Activated CD4-positive, alpha-beta T cell treated with anti-CD3 and anti-CD28 coated beads for 36 hours (primary cell): ENCODE results near the gene WDHD1. TPM values are rescaled to one million over a fixed set of nuclear protein-coding genes. Genes with fewer than 3 reads are reported as not detected.
"Not testable (repeated sequence)": the region's sequence is repeated elsewhere in the genome, so short reads cannot be mapped to it uniquely, and the experiment has no call there.

Source experiments
- ATAC-seq: fragments of 200-7000 bp; cut with Tn5 transposase; one replicate; pipeline ENCODE4 v1.10.0; 2021; ENCODE audit warnings: mild to moderate bottlenecking, moderate library complexity
- CTCF ChIA-PET: fragments of 350-600 bp; sonication (Branson Sonifier 250); formaldehyde crosslinking; loops from one replicate; lab custom pipeline; 2021; ENCODE audit warnings: antibody characterized with exemption; lab: Charles Lee
- POLR2A ChIA-PET: fragments of 350-600 bp; sonication (Branson Sonifier 250); formaldehyde crosslinking; loops from one replicate; lab custom pipeline; 2021; ENCODE audit warnings: antibody characterized with exemption, inconsistent platforms; lab: Charles Lee
- DNase-seq: peaks from one replicate; pipeline ENCODE4 v3.0.0-alpha.2; 2020
- H3K27ac Mint-ChIP-seq: one replicate; pipeline ENCODE4 v1.8.0; 2021; ENCODE audit warnings: mixed read lengths
- H3K27me3 Mint-ChIP-seq: one replicate; pipeline ENCODE4 v1.8.0; 2021; ENCODE audit warnings: mixed read lengths
- H3K36me3 Mint-ChIP-seq: one replicate; pipeline ENCODE4 v1.8.0; 2021; ENCODE audit warnings: low read depth, mixed read lengths
- H3K4me1 Mint-ChIP-seq: one replicate; pipeline ENCODE4 v1.8.0; 2021; ENCODE audit warnings: mixed read lengths
- H3K4me3 Mint-ChIP-seq: one replicate; pipeline ENCODE4 v1.8.0; 2021; ENCODE audit warnings: mild to moderate bottlenecking, moderate library complexity, mixed read lengths
- H3K9me3 Mint-ChIP-seq: one replicate; pipeline ENCODE4 v1.8.0; 2021; ENCODE audit warnings: low read depth, mixed read lengths
- intact Hi-C, 2 experiments: fragments of 100-400 bp; cut with DNase I in 1 of 2; cut with micrococcal nuclease in 1 of 2; formaldehyde crosslinking; loops; one replicate each; pipeline versions ENCODE4 v1.14.2 to v1.15.1; 2022 to 2024; cut with DNase I, micrococcal nuclease
- total RNA-seq, 2 experiments: library from RNA; stranded (reverse); gene quantifications; one replicate each; pipeline ENCODE4 v1.2.3, GENCODE V29; 2021

WDHD1 gene
- total RNA-seq, 2 experiments from 2014 or later: 64.4 to 71.1 TPM

DNA sequence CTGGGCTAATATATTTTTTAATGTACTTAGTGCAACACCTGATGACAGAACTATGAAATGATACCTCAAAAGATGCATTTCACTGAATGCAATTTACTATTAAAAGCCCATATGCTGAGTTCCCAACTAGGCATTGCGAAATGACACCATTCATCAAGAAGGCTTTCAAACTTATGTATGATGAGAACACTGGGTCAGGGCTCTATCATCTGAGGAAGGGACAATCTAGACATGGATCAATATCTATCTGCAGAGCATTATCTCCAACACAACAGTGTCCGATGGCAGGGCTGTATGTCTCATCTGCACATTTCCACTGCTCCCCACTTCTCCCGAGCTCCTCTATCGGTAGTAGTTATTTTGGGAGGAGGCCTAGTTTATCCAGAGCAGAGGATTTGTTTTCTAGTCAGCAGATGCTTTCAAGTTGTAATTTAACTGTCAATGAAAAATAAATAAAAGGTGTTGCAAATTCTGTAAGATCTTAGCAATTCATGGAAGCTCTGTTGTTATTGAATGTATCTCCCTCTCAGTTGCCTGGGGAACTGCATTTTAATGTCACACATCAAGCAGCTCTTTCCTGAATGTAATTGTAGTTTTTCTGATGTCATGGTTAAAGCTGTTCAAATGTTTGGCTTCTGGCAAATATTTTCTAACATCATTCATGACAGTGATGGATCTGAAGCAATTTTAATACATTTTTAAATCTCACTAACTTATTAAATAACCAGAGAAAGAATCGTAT is 116.9 kb downstream of the WDHD1 start:
- intact Hi-C loops: loop anchor here in 1 of 2 experiments (10.0 kb wide), 1 partner anchor 145 kb away; the partner anchor contains the start of gene MAPK1IP1L
- ChIA-PET CTCF (interaction anchor here (1.4 kb wide), 1 partner anchor 11 kb away, joined by 6 read pairs; no protein-coding TSS in a partner anchor), POLR2A (interaction anchor here (0.6 kb wide), 1 partner anchor 12 kb away, joined by 3 read pairs; no protein-coding TSS in a partner anchor)
- H3K27ac Mint-ChIP-seq: no peak overlapping the region
- peaks cover 12% of the 10 kb centered on the region for H3K4me1 Mint-ChIP-seq
- no peak for DNase-seq
- no peaks in the 10 kb centered on the region for H3K9me3 Mint-ChIP-seq
- no peaks in the 10 kb centered on the region for H3K27me3 Mint-ChIP-seq
- no peak overlapping the region for H3K4me3 Mint-ChIP-seq
- no peak for ATAC-seq
- no peaks in the 10 kb centered on the region for H3K36me3 Mint-ChIP-seq

DNA sequence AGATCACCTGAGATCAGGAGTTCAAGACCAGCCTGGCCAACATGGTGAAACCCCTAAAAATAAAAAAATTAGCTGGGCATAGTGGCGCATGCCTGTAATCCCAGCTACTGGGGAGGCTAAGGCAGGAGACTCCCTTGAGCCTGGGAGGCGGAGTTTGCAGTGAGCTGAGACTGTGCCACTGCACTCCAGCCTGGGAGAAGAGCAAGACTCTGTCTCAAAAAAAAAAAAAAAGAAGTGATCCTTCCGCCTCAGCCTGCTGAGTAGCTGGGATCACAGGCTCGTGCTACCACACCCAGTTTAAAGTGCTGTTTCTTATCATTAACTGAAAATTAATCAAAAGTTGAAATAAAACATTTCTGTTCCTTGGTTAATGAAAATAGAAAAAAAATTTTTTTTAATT is 117.9 kb downstream of the WDHD1 start:
- H3K9me3 Mint-ChIP-seq, POLR2A ChIA-PET, DNase-seq, H3K4me3 Mint-ChIP-seq, H3K27me3 Mint-ChIP-seq, H3K27ac Mint-ChIP-seq, H3K36me3 Mint-ChIP-seq, ATAC-seq: not testable (repeated sequence)
- intact Hi-C loops: loop anchor here in 1 of 2 experiments (10.0 kb wide), 1 partner anchor 146 kb away; the partner anchor contains the start of gene MAPK1IP1L
- H3K4me1 Mint-ChIP-seq: peaks cover 12% of the 10 kb centered on the region
- CTCF ChIA-PET: interaction anchor here (1.4 kb wide), 1 partner anchor 10 kb away, joined by 6 read pairs; no protein-coding TSS in a partner anchor

- DNase-seq (no peak), ATAC-seq (peak; percentile 75)
- H3K27ac Mint-ChIP-seq: peak overlapping the region; percentile 48
- CTCF ChIA-PET: interaction anchor here (1.4 kb wide), 1 partner anchor 11 kb away, joined by 5 read pairs; no protein-coding TSS in a partner anchor
- no peaks in the 10 kb centered on the region for H3K9me3 Mint-ChIP-seq
- POLR2A ChIA-PET: no interaction called here
- peaks cover 13% of the 10 kb centered on the region for H3K4me1 Mint-ChIP-seq
- no peaks in the 10 kb centered on the region for H3K27me3 Mint-ChIP-seq
- no peaks in the 10 kb centered on the region for H3K36me3 Mint-ChIP-seq
- peak overlapping the region; percentile 27 for H3K4me3 Mint-ChIP-seq
- intact Hi-C loops: loop anchor here in 1 of 2 experiments (10.0 kb wide), 1 partner anchor 147 kb away; the partner anchor contains the start of gene MAPK1IP1L
These were observed 118.7 kb downstream of the WDHD1 start for GRCh38 chr14:54908190-54908589.

GRCh38 chr14:54906075-54906474 is 120.8 kb downstream of the WDHD1 start:
- intact Hi-C loops: loop anchor here in 1 of 2 experiments (10.0 kb wide), 1 partner anchor 149 kb away; the partner anchor contains the start of gene MAPK1IP1L
- Mint-ChIP-seq H3K36me3 (no peaks in the 10 kb centered on the region), H3K27me3 (no peaks in the 10 kb centered on the region), H3K9me3 (no peaks in the 10 kb centered on the region), H3K27ac (peak overlapping the region; percentile 10), H3K4me1 (peaks cover 14% of the 10 kb centered on the region), H3K4me3 (no peak overlapping the region)
- CTCF ChIA-PET: interaction anchor here (0.6 kb wide), 1 partner anchor 57 kb away, joined by 3 read pairs; no protein-coding TSS in a partner anchor
- no peak for ATAC-seq
- POLR2A ChIA-PET: no interaction called here
- no peak for DNase-seq

DNA sequence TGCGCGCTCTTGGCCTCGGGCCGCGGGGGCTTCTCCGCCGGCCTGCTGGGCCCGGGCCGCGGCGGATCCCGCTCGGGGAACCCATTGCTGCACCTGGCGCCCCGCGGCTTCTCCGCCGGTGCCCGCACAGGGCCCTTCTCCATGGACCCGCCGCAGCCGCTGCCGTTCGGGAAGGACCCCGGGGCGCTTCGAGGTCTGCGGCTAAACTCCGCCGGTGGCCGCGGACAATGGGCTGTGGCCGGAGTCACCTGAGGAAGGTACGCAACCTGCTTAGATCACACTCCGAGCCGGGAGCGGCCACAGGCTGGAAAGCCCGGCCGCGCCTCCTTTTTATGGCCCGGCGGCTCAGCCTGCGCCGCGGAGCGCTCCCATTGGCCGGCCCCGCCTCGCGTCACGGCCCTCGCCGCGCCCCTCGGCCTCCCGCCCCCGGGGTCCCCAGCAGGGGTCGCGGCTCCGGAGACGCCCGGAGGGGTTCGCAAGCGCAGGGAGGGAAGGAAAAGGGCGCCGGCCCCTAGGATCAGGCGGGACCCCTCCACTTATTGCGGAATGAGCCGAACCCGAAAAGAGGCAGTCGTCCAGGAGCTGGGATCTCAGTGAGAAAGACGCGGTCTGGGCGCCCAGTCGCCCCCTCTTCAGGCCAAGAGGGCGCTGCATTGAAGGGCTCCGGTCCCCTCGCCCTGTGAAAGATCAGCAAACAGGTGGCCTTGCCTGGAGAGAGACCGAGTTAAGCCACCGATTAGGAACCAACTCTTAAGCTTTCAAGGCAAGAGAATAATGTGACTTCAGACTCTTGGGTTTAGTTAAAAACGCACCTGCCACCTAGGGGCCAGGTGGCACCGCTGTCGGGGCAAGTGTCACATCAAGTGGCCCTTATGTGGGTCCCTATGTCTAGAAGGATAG is 124.1 kb downstream of the WDHD1 start, which contains the start of gene GCH1:
TSS of gene GCH1 (minus strand) at position 306 of the 900 bp plus-strand sequence. CDS start at position 143, 163 bp downstream.
- POLR2A ChIA-PET: interaction anchor here (0.6 to 1.4 kb wide), 5 partner anchors 12 to 414 kb away, joined by 3 read pairs; no protein-coding TSS in a partner anchor
- no peaks in the 10 kb centered on the region for H3K27me3 Mint-ChIP-seq
- no peaks in the 10 kb centered on the region for H3K9me3 Mint-ChIP-seq
- CTCF ChIA-PET: interaction anchor here (0.7 to 5.6 kb wide), 9 partner anchors 9 to 418 kb away, joined by 3 to 42 read pairs (median 5); no protein-coding TSS in a partner anchor
- peak; percentile 80 for ATAC-seq
- peak within 1 kb of the TSS; percentile 88 for H3K4me3 Mint-ChIP-seq
- intact Hi-C loops: loop anchor here (1.0 to 10.0 kb wide), 11 partner anchors 20 to 460 kb away; partner anchors contain the start of genes MAPK1IP1L (in 2 of the 2), SOCS4 (in 2 of the 2), WDHD1 (in 2 of the 2) and CGRRF1 (in 1 of the 2)
- peaks cover 26% of the 10 kb centered on the region for H3K4me1 Mint-ChIP-seq
- DNase-seq: peak; percentile 81
- H3K36me3 Mint-ChIP-seq: peaks cover 9% of the 10 kb centered on the region
- H3K27ac Mint-ChIP-seq: peak within 1 kb of the TSS; percentile 90

DNA sequence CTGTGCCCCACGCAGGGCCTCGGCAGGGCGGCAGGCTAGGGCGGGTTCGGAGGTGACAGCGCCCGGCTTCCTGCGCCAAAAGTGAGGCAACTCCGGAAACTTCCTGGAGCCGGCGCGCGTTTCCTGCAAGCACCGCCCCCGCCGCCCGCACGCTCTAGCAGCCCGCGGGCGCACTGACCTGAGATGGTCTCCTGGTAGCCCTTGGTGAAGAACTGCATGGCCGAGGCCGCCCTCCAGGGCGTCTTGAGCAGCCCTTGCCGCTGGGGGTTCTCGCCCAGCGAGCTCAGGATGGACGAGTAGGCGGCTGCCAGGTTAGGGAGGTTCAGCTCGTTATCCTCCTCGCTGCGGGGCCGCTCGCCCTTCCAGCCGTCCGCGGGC is 124.8 kb downstream of the WDHD1 start:
- Mint-ChIP-seq H3K36me3 (peaks cover 12% of the 10 kb centered on the region), H3K4me3 (peak overlapping the region; percentile 88), H3K27ac (peak overlapping the region; percentile 90), H3K4me1 (peaks cover 26% of the 10 kb centered on the region), H3K27me3 (no peaks in the 10 kb centered on the region), H3K9me3 (no peaks in the 10 kb centered on the region)
- intact Hi-C loops: loop anchor here (1.0 to 10.0 kb wide), 11 partner anchors 20 to 460 kb away; partner anchors contain the start of genes MAPK1IP1L (in 2 of the 2), CGRRF1 (in 1 of the 2), CNIH1 (in 1 of the 2) and SOCS4 (in 1 of the 2)
- ATAC-seq (peak; percentile 65), DNase-seq (peak; percentile 90)
- POLR2A ChIA-PET: interaction anchor here (0.6 to 1.4 kb wide), 3 partner anchors 13 to 58 kb away, joined by 3 read pairs; no protein-coding TSS in a partner anchor
- CTCF ChIA-PET: interaction anchor here (0.7 to 5.6 kb wide), 6 partner anchors 9 to 418 kb away, joined by 3 to 42 read pairs (median 6); no protein-coding TSS in a partner anchor

GRCh38 chr14:54901380-54902142 is 125.3 kb downstream of the WDHD1 start:
- H3K4me1 Mint-ChIP-seq: peaks cover 24% of the 10 kb centered on the region
- H3K27ac Mint-ChIP-seq: peak overlapping the region; percentile 90
- ATAC-seq (no peak), DNase-seq (peak; percentile 38)
- H3K4me3 Mint-ChIP-seq: peak overlapping the region; percentile 88
- ChIA-PET CTCF (interaction anchor here (0.7 to 5.6 kb wide), 7 partner anchors 8 to 417 kb away, joined by 3 to 42 read pairs (median 5); no protein-coding TSS in a partner anchor), POLR2A (interaction anchor here (0.7 kb wide), 1 partner anchor 20 kb away, joined by 3 read pairs; no protein-coding TSS in a partner anchor)
- peaks cover 12% of the 10 kb centered on the region for H3K36me3 Mint-ChIP-seq
- intact Hi-C loops: loop anchor here (1.0 to 10.0 kb wide), 11 partner anchors 19 to 459 kb away; partner anchors contain the start of genes MAPK1IP1L (in 2 of the 2), CGRRF1 (in 1 of the 2), CNIH1 (in 1 of the 2) and SOCS4 (in 1 of the 2)
- H3K9me3 Mint-ChIP-seq: no peaks in the 10 kb centered on the region
- no peaks in the 10 kb centered on the region for H3K27me3 Mint-ChIP-seq

DNA sequence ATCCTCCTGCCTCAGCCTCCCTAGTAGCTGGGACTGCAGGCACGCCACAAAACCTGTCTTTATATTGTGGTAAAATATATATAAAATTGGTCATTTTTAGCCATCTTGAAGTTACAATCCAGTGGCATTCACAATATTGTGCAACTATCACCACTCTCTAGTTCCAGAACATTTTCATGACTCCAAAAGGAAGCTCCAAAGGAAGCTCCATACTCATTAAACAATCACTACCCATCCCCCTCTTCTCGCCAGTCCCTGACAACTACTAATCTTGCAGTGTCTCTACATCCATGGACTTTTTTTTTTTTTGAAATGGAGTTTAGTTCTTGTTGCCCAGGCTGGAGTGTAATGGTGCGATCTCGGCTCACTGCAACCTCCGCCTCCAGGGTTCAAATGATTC is 127.3 kb downstream of the WDHD1 start:
- ChIA-PET CTCF (interaction anchor here (1.4 to 5.6 kb wide), 4 partner anchors 10 to 126 kb away, joined by 5 to 42 read pairs (median 6); no protein-coding TSS in a partner anchor), POLR2A (interaction anchor here (0.6 kb wide), 1 partner anchor 22 kb away, joined by 3 read pairs; no protein-coding TSS in a partner anchor)
- intact Hi-C loops: no loop called here
- Mint-ChIP-seq H3K9me3 (no peaks in the 10 kb centered on the region), H3K27ac (no peak overlapping the region), H3K4me3 (peak overlapping the region; percentile 7), H3K36me3 (peaks cover 12% of the 10 kb centered on the region), H3K27me3 (no peaks in the 10 kb centered on the region), H3K4me1 (peaks cover 39% of the 10 kb centered on the region)
- ATAC-seq (no peak), DNase-seq (no peak)

GRCh38 chr14:54897809-54898555 is 128.9 kb downstream of the WDHD1 start:
- H3K27me3 Mint-ChIP-seq, DNase-seq, H3K9me3 Mint-ChIP-seq, H3K27ac Mint-ChIP-seq, ATAC-seq, intact Hi-C loops, H3K4me3 Mint-ChIP-seq: not testable (repeated sequence)
- CTCF ChIA-PET: interaction anchor here (0.8 to 5.6 kb wide), 4 partner anchors 10 to 84 kb away, joined by 3 to 42 read pairs (median 4); no protein-coding TSS in a partner anchor
- Mint-ChIP-seq H3K36me3 (peaks cover 12% of the 10 kb centered on the region), H3K4me1 (peaks cover 50% of the 10 kb centered on the region)
- POLR2A ChIA-PET: interaction anchor here (0.7 kb wide), 1 partner anchor 17 kb away, joined by 4 read pairs; no protein-coding TSS in a partner anchor
